Measurements from ENCODE around the gene ZMIZ1.

DNA sequence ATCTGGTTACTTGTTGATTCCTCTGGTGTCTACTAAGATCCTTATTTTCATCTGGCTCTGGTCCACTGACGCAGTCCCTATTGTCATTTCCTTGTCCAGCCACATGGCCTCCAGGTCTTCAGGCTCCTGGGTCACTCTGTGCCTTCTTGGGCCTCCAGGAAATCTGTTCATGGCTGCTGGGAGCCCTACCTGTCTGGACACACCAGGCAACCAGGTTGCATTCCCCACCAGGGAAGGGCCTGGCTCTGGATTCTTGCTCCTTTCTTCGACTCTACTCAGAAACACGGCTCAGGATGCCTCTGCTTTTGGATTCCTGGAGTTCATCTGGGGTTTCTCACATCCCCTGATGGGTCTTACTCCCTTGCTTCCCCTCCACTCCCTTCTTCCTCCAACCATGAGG lies 270.5 kb downstream of the ZMIZ1 start:
- TF ChIP-seq, protein P1, sequence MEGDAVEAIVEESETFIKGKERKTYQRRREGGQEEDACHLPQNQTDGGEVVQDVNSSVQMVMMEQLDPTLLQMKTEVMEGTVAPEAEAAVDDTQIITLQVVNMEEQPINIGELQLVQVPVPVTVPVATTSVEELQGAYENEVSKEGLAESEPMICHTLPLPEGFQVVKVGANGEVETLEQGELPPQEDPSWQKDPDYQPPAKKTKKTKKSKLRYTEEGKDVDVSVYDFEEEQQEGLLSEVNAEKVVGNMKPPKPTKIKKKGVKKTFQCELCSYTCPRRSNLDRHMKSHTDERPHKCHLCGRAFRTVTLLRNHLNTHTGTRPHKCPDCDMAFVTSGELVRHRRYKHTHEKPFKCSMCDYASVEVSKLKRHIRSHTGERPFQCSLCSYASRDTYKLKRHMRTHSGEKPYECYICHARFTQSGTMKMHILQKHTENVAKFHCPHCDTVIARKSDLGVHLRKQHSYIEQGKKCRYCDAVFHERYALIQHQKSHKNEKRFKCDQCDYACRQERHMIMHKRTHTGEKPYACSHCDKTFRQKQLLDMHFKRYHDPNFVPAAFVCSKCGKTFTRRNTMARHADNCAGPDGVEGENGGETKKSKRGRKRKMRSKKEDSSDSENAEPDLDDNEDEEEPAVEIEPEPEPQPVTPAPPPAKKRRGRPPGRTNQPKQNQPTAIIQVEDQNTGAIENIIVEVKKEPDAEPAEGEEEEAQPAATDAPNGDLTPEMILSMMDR (IDR thresholded peaks at IDR 0.05; ENCODE audit: poor library complexity, severe bottlenecking): no peak
- TF ChIP-seq EZH2 (IDR thresholded peaks at IDR 0.05; ENCODE audit: borderline replicate concordance, insufficient read depth, low read length, poor library complexity, severe bottlenecking) (no peak), RAD21 (conservative IDR thresholded peaks at IDR 0.05) (no peak)
